DND-41 (cell line): Measurements from ENCODE around the gene PPARD.

ENCODE experiments used
- CTCF ChIP-seq: IDR thresholded peaks from 2 replicates; pipeline ENCODE4 v1.5.1; 2012; ENCODE audit warnings: borderline replicate concordance, low read length, moderate library complexity, mild to moderate bottlenecking; ENCODE audit not compliant: poor library complexity, severe bottlenecking; ENCODE audit errors: extremely low read depth
- EZH2 ChIP-seq: IDR thresholded peaks from 3 replicates; pipeline ENCODE4 v1.6.1; 2012; ENCODE audit warnings: borderline replicate concordance, low read depth, mild to moderate bottlenecking, moderate library complexity, low read length, inconsistent platforms; ENCODE audit not compliant: severe bottlenecking

GRCh38 chr6:35412102-35412501 is 69.7 kb downstream of the PPARD start:
- TF ChIP-seq CTCF (no peak), EZH2 (no peak)
